HEK293T (cell line): ENCODE measurements around the gene ADAMTS18.
"Not testable (repeated sequence)": the region's sequence is repeated elsewhere in the genome, so short reads cannot be mapped to it uniquely, and the experiment has no call there.

Source experiments
- CTCF ChIA-PET: fragments of 350-600 bp; formaldehyde crosslinking; extraction: SDS; loops from one replicate; lab custom pipeline; 2021; ENCODE audit warnings: antibody characterized with exemption, inconsistent platforms; lab: Yijun Ruan, JAX
- POLR2A ChIA-PET: fragments of 350-600 bp; formaldehyde crosslinking; extraction: SDS; loops from one replicate; lab custom pipeline; 2020; ENCODE audit warnings: antibody characterized with exemption, inconsistent platforms; lab: Yijun Ruan, JAX
- DNase-seq: peaks from one replicate; pipeline ENCODE4 v3.0.0; 2012; ENCODE audit warnings: mixed read lengths; ENCODE audit errors: extremely low spot score
- ARNT ChIP-seq: fragments of 450-650 bp; IDR thresholded peaks from 2 replicates; pipeline ENCODE4 v1.6.1; 2017; ENCODE audit warnings: mild to moderate bottlenecking
- BHLHE40 ChIP-seq: fragments of 450-650 bp; IDR thresholded peaks from 2 replicates; pipeline ENCODE4 v1.6.1; 2016; ENCODE audit warnings: mild to moderate bottlenecking, moderate library complexity, borderline replicate concordance
- CTBP1 ChIP-seq: fragments of 450-650 bp; IDR thresholded peaks from 2 replicates; pipeline ENCODE4 v1.6.1; 2016; ENCODE audit warnings: borderline replicate concordance
- ELF4 ChIP-seq: fragments of 450-650 bp; IDR thresholded peaks from 2 replicates; pipeline ENCODE4 v1.6.1; 2017; ENCODE audit warnings: antibody characterized with exemption
- FOXA1 ChIP-seq: fragments of 450-650 bp; IDR thresholded peaks from 2 replicates; pipeline ENCODE4 v1.6.1; 2016; ENCODE audit warnings: mild to moderate bottlenecking
- FOXK2 ChIP-seq: fragments of 450-650 bp; IDR thresholded peaks from 2 replicates; pipeline ENCODE4 v1.6.1; 2016; ENCODE audit warnings: mild to moderate bottlenecking
- FOXM1 ChIP-seq: fragments of 450-650 bp; IDR thresholded peaks from 2 replicates; pipeline ENCODE4 v1.6.1; 2017; ENCODE audit warnings: mild to moderate bottlenecking, borderline replicate concordance
- HDGF ChIP-seq: fragments of 450-650 bp; IDR thresholded peaks from 2 replicates; pipeline ENCODE4 v1.6.1; 2017; ENCODE audit warnings: antibody characterized with exemption, borderline replicate concordance
- L3MBTL2 ChIP-seq: fragments of 450-650 bp; conservative IDR thresholded peaks from 2 replicates; pipeline ENCODE4 v1.6.1; 2016; ENCODE audit warnings: mild to moderate bottlenecking
- LEF1 ChIP-seq: fragments of 450-650 bp; IDR thresholded peaks from 2 replicates; pipeline ENCODE4 v1.6.1; 2017; ENCODE audit warnings: mild to moderate bottlenecking, borderline replicate concordance
- NFRKB ChIP-seq: fragments of 450-650 bp; IDR thresholded peaks from 2 replicates; pipeline ENCODE4 v1.6.1; 2016; ENCODE audit warnings: mild to moderate bottlenecking, moderate library complexity
- SP1 ChIP-seq: fragments of 450-650 bp; IDR thresholded peaks from 2 replicates; pipeline ENCODE4 v1.6.1; 2017
- SUZ12 ChIP-seq: fragments of 450-650 bp; IDR thresholded peaks from 2 replicates; pipeline ENCODE4 v1.6.1; 2016; ENCODE audit warnings: mild to moderate bottlenecking
- TARDBP ChIP-seq: fragments of 450-650 bp; IDR thresholded peaks from 2 replicates; pipeline ENCODE4 v1.6.1; 2016
- ZNF384 ChIP-seq: fragments of 450-650 bp; IDR thresholded peaks from 2 replicates; pipeline ENCODE4 v1.6.1; 2016
- TF ChIP-seq, protein P1 (sequence below): fragments of 450-650 bp; IDR thresholded peaks from 2 replicates; pipeline ENCODE4 v1.6.1; 2016

ADAMTS18 gene

DNA sequence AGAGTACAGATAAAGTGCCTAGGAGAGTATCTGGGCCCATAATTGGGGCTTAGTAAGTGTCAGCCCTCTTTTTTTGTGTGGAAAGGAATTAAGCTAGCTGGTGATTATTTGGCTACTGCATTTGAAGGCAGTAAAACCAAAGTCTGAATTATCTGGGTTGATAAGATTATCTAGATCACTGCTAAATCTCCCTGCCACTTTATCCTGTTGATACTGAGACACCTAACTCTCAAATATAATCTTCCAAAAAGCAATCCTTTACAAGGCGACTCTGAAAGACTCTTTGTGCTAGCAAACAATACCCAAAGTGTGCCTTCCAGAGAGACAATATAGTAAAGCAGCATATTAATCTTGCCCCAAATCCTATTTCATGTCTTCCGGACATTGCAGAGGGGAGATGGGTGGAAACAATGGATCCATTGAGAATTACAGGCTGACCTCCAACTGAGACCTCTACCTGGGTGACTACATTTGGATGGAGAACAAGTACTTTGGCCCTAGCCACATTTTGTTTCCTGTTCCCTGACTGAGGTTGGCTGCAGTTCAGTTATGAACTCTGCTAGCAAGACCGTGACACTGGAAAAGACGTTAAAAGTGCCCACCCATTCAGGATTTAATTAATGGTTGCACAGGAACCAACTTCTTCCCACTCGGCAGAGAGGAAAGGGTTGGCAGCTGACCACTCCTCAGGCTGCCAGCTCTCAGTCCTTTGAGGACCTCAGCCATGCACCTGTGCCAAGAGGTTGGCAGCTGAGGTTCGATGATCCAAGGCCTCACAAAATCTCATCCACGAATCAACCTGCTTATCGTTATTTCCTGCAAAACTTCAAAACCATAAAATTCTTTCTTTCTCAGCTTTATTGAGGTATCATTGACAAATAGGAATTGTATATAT lies 163.1 kb downstream of the ADAMTS18 start:
- DNase-seq: no peak
- CTCF ChIA-PET: no interaction called here
- no peak for TF ChIP-seq SUZ12
- no peak for TF ChIP-seq ARNT
- TF ChIP-seq FOXA1: no peak
- TF ChIP-seq LEF1: no peak
- POLR2A ChIA-PET: no interaction called here

DNA sequence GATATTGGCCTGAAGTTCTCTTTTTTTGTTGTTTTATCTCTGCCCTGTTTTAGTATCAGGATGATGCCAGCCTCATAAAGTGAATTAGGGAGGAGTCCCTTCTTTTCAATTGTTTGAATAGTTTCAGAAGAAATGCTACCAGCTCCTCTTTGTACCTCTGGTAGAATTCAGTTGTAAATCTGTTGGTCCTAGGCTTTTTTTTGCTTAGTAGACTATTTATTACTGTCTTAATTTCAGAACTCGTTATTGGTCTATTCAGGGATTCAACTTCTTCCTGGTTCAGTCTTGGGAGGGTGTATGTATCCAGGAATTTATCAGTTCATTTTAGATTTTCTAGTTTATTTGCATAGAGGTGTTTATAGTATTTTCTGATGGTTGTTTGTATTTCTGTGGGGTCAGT lies 168.6 kb downstream of the ADAMTS18 start:
- CTCF ChIA-PET, DNase-seq, POLR2A ChIA-PET: not testable (repeated sequence)

DNA sequence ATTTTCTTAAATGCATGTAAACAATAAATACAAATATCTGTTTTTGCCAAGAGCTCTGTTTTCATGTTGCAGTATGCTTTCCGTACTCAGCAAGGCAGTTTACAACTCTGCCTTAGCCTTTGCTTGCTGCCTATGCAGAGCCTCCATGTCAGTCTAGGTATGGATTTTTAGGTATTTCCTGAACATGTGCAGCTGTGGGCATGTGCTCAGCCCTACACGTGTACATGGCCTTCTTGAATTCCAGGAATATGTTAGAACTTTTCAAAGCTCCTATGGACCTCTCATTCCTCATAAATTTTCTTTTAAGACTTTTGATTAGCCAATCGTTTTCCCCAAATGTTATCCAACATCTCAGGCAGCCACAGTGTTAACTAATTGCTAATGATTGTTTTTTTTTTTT lies 171.9 kb downstream of the ADAMTS18 start:
- DNase-seq: no peak
- TF ChIP-seq CTBP1: no peak
- no peak for TF ChIP-seq FOXA1
- TF ChIP-seq FOXK2: no peak
- POLR2A ChIA-PET: no interaction called here
- CTCF ChIA-PET: no interaction called here

DNA sequence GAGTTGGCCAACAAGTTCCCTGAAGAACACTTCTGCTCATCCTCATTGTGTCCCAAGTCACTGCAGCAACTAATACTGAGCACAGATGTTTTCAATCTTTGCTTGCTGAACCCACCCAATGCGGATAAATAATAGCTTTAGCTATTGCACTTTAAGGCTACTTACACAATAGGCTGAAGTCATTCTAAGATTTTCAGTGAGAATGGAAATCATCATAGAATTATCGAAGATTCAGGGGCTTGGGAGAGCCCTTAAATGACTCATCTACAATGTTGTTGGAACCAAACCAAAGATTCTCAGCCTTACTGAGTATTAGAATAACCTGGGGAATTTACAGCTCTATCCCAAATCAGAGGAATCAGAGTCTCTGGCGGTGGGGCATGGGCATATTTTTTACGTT lies 184.4 kb downstream of the ADAMTS18 start:
- POLR2A ChIA-PET: no interaction called here
- CTCF ChIA-PET: no interaction called here
- TF ChIP-seq BHLHE40 (no peak), CTBP1 (no peak), ZNF384 (no peak), FOXK2 (no peak), LEF1 (no peak), FOXM1 (no peak), SP1 (no peak), FOXA1 (no peak), ELF4 (no peak), NFRKB (no peak), L3MBTL2 (no peak), TARDBP (no peak), SUZ12 (no peak), ARNT (no peak)
- TF ChIP-seq, protein P1, sequence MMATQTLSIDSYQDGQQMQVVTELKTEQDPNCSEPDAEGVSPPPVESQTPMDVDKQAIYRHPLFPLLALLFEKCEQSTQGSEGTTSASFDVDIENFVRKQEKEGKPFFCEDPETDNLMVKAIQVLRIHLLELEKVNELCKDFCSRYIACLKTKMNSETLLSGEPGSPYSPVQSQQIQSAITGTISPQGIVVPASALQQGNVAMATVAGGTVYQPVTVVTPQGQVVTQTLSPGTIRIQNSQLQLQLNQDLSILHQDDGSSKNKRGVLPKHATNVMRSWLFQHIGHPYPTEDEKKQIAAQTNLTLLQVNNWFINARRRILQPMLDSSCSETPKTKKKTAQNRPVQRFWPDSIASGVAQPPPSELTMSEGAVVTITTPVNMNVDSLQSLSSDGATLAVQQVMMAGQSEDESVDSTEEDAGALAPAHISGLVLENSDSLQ: no peak
- DNase-seq: no peak

DNA sequence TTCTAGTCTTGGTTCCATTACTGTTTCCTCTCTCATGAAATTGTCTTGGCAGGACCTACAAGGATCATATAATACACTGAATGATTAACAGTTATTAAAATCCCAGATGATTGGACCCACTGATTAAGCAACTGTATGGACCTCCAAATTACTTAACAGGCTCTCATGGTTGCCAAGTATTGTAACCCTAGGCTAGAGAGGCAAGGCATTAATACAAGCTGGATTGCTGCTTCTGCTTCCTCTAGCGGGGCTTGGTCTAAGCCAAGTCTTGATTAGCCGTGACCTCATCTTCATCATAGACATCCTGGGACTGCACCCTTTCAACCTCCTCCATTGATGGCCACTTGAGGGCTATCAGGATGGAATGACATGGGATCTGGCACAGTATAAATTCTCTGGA lies 188.7 kb downstream of the ADAMTS18 start:
- POLR2A ChIA-PET: no interaction called here
- no peak for DNase-seq
- CTCF ChIA-PET: interaction anchor here (1.3 kb wide), 1 partner anchor 10 kb away, joined by 3 read pairs; no protein-coding TSS in a partner anchor
- TF ChIP-seq FOXK2 (no peak), SP1 (no peak), ARNT (no peak), NFRKB (no peak), BHLHE40 (no peak), FOXM1 (no peak), ELF4 (no peak), CTBP1 (no peak), HDGF (no peak), SUZ12 (no peak), FOXA1 (no peak), TARDBP (no peak), L3MBTL2 (no peak), LEF1 (no peak), ZNF384 (no peak)
- TF ChIP-seq, protein P1: no peak

DNA sequence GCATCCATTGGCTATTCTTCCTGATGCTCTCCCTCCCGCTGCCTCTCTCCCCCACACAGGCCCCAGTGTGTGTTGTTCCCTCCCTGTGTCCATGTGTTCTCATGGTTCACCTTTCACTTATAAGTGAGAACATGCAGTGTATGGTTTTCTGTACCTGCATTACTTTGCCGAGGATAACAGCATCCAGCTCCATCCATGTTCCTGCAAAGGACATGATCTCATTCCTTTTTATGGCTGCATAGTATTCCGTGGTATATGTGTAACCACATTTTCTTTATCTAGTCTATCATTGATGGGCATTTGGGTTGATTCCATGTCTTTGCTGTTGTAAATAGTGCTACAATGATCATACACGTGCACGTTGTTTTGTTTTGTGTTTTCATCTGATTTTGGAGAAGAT lies 192.4 kb downstream of the ADAMTS18 start:
- CTCF ChIA-PET, POLR2A ChIA-PET, DNase-seq: not testable (repeated sequence)

DNA sequence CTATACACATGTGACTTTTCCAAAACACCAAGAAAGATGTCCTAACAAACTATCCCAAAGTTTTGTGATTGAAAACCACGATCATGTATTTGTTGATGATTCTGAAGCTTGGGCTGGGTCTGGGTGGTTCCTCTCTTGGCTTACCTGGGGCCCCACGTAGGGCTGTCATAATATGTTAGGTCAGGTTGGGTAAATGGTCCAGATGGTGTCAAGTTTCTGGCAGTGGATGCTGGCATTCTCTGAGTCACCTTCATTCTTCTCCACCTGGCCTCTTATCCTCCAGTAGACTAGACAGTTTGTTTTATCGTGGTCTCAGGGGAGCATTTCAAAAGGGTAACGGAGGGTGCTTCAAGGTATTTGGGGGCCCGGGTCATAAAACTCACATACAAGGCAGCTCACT lies 196.2 kb downstream of the ADAMTS18 start:
- DNase-seq: no peak
- ChIA-PET CTCF (interaction anchor here (4.3 kb wide), 1 partner anchor 345 kb away, joined by 67 read pairs; no protein-coding TSS in a partner anchor), POLR2A (no interaction called here)
- TF ChIP-seq SP1 (no peak), CTBP1 (no peak), LEF1 (no peak), FOXK2 (no peak), HDGF (no peak), ELF4 (no peak), L3MBTL2 (no peak), SUZ12 (no peak), FOXA1 (no peak), FOXM1 (no peak), BHLHE40 (no peak), ARNT (no peak), NFRKB (no peak)
